LNCAP (cell line): ENCODE data around the gene DLD.

Experiments used
- CTCF ChIP-seq: fragments of 450-650 bp; IDR thresholded peaks from 2 replicates; pipeline ENCODE4 v1.5.1; 2017; ENCODE audit warnings: mild to moderate bottlenecking

Gene DLD

DNA sequence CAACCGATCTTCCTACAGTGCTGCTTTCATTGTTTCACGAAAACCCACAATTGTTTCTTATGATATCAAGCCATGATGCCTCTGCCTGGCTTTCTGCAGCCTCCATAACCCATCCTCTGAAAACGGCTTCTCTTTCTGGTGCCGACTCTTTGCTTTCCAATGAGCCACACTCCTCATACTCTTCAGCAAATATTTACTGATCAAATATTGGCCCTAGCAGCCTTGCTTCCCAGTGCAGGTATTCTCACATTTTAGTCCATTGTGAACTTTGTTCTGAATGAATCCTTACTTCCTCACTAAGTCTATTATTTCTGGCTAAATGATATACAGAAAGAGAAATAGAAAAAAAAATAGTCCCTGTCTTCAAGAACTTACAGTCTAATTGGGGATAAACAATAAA, 76.4 kb downstream of the DLD start:
- no peak for TF ChIP-seq CTCF

DNA sequence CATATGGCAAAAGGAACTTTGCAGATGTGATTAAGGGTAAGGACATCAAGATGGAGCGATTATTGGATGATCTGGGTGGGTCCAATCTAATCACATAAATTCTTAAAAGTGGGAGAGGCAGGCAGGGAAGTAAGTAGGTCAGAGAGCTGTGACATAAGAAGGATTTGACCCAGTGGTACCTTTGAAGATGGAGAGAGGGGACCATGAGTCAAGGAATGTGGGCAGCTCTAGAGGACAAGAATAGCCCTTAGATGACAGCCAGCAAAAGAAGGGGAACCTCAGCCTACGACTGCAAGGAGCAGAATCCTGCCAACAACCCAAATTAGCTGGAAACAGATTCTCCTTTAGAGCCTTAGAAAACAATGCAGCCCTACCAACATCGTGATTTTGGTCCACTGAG, 77.5 kb downstream of the DLD start:
- TF ChIP-seq CTCF = no peak

- TF ChIP-seq CTCF = no peak
Observed at GRCh38 chr7:107969856-107970255, 78.9 kb downstream of the DLD start.
